Measurements from ENCODE around the gene EIF3I. TPM values are rescaled to one million over a fixed set of nuclear protein-coding genes. Genes with fewer than 3 reads are reported as not detected.

The EIF3I gene
- total and polyA plus RNA-seq, 2 donors from 2014 or later = 132 to 178 TPM

GRCh38 chr1:32195531-32195930, 26.7 kb upstream of the EIF3I start:
- TF ChIP-seq, protein P1, sequence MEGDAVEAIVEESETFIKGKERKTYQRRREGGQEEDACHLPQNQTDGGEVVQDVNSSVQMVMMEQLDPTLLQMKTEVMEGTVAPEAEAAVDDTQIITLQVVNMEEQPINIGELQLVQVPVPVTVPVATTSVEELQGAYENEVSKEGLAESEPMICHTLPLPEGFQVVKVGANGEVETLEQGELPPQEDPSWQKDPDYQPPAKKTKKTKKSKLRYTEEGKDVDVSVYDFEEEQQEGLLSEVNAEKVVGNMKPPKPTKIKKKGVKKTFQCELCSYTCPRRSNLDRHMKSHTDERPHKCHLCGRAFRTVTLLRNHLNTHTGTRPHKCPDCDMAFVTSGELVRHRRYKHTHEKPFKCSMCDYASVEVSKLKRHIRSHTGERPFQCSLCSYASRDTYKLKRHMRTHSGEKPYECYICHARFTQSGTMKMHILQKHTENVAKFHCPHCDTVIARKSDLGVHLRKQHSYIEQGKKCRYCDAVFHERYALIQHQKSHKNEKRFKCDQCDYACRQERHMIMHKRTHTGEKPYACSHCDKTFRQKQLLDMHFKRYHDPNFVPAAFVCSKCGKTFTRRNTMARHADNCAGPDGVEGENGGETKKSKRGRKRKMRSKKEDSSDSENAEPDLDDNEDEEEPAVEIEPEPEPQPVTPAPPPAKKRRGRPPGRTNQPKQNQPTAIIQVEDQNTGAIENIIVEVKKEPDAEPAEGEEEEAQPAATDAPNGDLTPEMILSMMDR (IDR thresholded peaks at IDR 0.05; ENCODE audit: borderline replicate concordance, extremely low read depth, insufficient read depth) = no peak
- no peak overlapping the region for H3K27ac ChIP-seq (ENCODE audit: low read depth in 2 of 2, low read length in 2 of 2)
- FAIRE-seq (no peak), DNase-seq (peak in 1 of 5 donors; percentile 47)
- no peaks in the 10 kb centered on the region for H3K9me3 ChIP-seq (ENCODE audit: control insufficient read depth in 2 of 3, insufficient read depth in 1 of 3, low read length in 3 of 3)
- H3K27me3 ChIP-seq (ENCODE audit: control insufficient read depth, insufficient read depth, low read length) = no peaks in the 10 kb centered on the region
- intact Hi-C loops (cut with DNase I) = no loop called here
- H3K4me1 ChIP-seq (ENCODE audit: control insufficient read depth in 2 of 3, insufficient read depth in 2 of 3, low read depth in 1 of 3, low read length in 3 of 3) = peaks cover 4 to 10% (median 5%) of the 10 kb centered on the region in 3 donors
- H3K9ac ChIP-seq (ENCODE audit: low read length in 3 of 3) = no peak overlapping the region
- H3K36me3 ChIP-seq (ENCODE audit: control insufficient read depth in 2 of 3, insufficient read depth in 3 of 3, low read length in 3 of 3) = peaks cover 6 to 59% (median 40%) of the 10 kb centered on the region in 3 donors
- H3K4me3 ChIP-seq (ENCODE audit: low read length in 3 of 3) = no peak overlapping the region

GRCh38 chr1:32195972-32196823, 26.0 kb upstream of the EIF3I start:
- TF ChIP-seq, protein P1 (IDR thresholded peaks at IDR 0.05; ENCODE audit: borderline replicate concordance, extremely low read depth, insufficient read depth) = no peak
- peaks cover 6 to 54% (median 38%) of the 10 kb centered on the region in 3 donors for H3K36me3 ChIP-seq (ENCODE audit: control insufficient read depth in 2 of 3, insufficient read depth in 3 of 3, low read length in 3 of 3)

DNA sequence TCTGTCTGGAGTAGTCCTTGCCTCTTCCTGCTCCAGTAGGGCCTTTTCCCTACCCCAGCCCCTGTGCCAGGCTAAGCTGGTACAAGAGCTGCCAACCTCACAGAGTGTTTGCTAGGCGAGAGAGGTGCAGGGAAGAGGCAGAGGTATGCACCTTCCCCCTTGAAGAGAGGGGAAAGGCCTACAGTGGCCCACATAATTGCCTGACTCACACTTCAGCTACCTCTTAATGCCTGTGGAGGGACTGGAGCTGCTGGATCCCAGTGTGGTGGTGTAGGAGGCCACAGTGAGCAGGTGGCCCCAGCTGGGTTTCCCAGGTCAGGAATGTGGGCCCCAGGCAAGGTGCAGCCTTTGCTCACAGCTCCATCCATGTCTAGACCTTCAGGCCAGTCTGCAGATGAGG, 25.1 kb upstream of the EIF3I start:
- TF ChIP-seq, protein P1 (IDR thresholded peaks at IDR 0.05; ENCODE audit: borderline replicate concordance, extremely low read depth, insufficient read depth) = no peak
- FAIRE-seq (no peak), DNase-seq (peak in 1 of 5 donors; percentile 39)
- Histone ChIP-seq H3K36me3 (ENCODE audit: control insufficient read depth in 2 of 3, insufficient read depth in 3 of 3, low read length in 3 of 3) (peaks cover 4 to 45% (median 30%) of the 10 kb centered on the region in 3 donors), H3K4me1 (ENCODE audit: control insufficient read depth in 2 of 3, insufficient read depth in 2 of 3, low read depth in 1 of 3, low read length in 3 of 3) (peaks cover 4 to 11% (median 10%) of the 10 kb centered on the region in 3 donors), H3K27ac (ENCODE audit: low read depth in 2 of 2, low read length in 2 of 2) (no peak overlapping the region), H3K4me3 (ENCODE audit: low read length in 3 of 3) (no peak overlapping the region), H3K9ac (ENCODE audit: low read length in 3 of 3) (no peak overlapping the region), H3K27me3 (ENCODE audit: control insufficient read depth, insufficient read depth, low read length) (no peaks in the 10 kb centered on the region), H3K9me3 (ENCODE audit: control insufficient read depth in 2 of 3, insufficient read depth in 1 of 3, low read length in 3 of 3) (no peaks in the 10 kb centered on the region)
- intact Hi-C loops (cut with DNase I) = no loop called here

More at GRCh38 chr1:32195972-32196823, 26.0 kb upstream of the EIF3I start:
- H3K9ac ChIP-seq (ENCODE audit: low read length in 3 of 3) = no peak overlapping the region
- intact Hi-C loops (cut with DNase I) = no loop called here
- no peaks in the 10 kb centered on the region for H3K9me3 ChIP-seq (ENCODE audit: control insufficient read depth in 2 of 3, insufficient read depth in 1 of 3, low read length in 3 of 3)
- FAIRE-seq (no peak), DNase-seq (peak in 1 of 5 donors; percentile 22)
- no peak overlapping the region for H3K4me3 ChIP-seq (ENCODE audit: low read length in 3 of 3)
- peaks cover 4 to 11% (median 5%) of the 10 kb centered on the region in 3 donors for H3K4me1 ChIP-seq (ENCODE audit: control insufficient read depth in 2 of 3, insufficient read depth in 2 of 3, low read depth in 1 of 3, low read length in 3 of 3)
- H3K27me3 ChIP-seq (ENCODE audit: control insufficient read depth, insufficient read depth, low read length) = no peaks in the 10 kb centered on the region
- H3K27ac ChIP-seq (ENCODE audit: low read depth in 2 of 2, low read length in 2 of 2) = no peak overlapping the region

All from kidney (tissue), 14 donors.